Right lobe of liver (tissue), 6 donors: ENCODE data around the gene POC1B. TPM values are rescaled to one million over a fixed set of nuclear protein-coding genes. Genes with fewer than 3 reads are reported as not detected.
A peak's percentile ranks its signal among the peaks of the same experiment; 100 is the strongest.

Experiments
- ATAC-seq, 4 donors: fragments of 200-7000 bp; cut with Tn5 transposase; one replicate each; pipeline ENCODE4 v1.9.1; 2020; ENCODE audit warnings: mild to moderate bottlenecking in 4 of 4, moderate library complexity in 4 of 4
- DNase-seq, 3 donors: peaks; one replicate each; pipeline ENCODE4 v3.0.0-alpha.2; 2020
- H3K27ac ChIP-seq, 3 donors: fragments of 200-600 bp; one replicate each; pipeline ENCODE4 v1.8.0; 2022
- H3K27me3 ChIP-seq, 2 donors: fragments of 200-600 bp; one replicate each; pipeline ENCODE4 v1.8.0; 2022
- H3K36me3 ChIP-seq, 4 donors: fragments of 200-600 bp; sonication (generic) in 1 of 4; one replicate each; pipeline versions ENCODE4 v1.5.1 to v1.8.0; 2017 to 2022; ENCODE audit warnings: control low read depth in 1 of 4
- H3K4me1 ChIP-seq, 4 donors: fragments of 200-600 bp; sonication (generic) in 1 of 4; one replicate each; pipeline versions ENCODE4 v1.5.1 to v1.8.0; 2017 to 2022; ENCODE audit warnings: control low read depth in 1 of 4
- H3K4me3 ChIP-seq, 3 donors: fragments of 200-600 bp; one replicate each; pipeline ENCODE4 v1.8.0; 2022
- H3K9me3 ChIP-seq, 4 donors: fragments of 200-600 bp; sonication (generic) in 1 of 4; one replicate each; pipeline versions ENCODE4 v1.5.1 to v1.8.0; 2017 to 2022; ENCODE audit warnings: control low read depth in 1 of 4
- CTCF ChIP-seq, 4 donors: fragments of 200-600 bp in 3 of 4; fragments of 450-650 bp in 1 of 4; IDR thresholded peaks; one replicate each; pipeline versions ENCODE4 v1.5.1 to v1.8.0; 2016 to 2022; ENCODE audit warnings: antibody characterized with exemption in 4 of 4, mild to moderate bottlenecking in 2 of 4
- POLR2A ChIP-seq: fragments of 450-650 bp; IDR thresholded peaks from one replicate; pipeline ENCODE4 v1.6.1; 2017; ENCODE audit warnings: antibody characterized with exemption, mild to moderate bottlenecking
- WGBS: methylation state at CpG from one replicate; pipeline ENCODE4 v1.1.6; 2018; ENCODE audit warnings: low coverage, low lambda C conversion rate; ENCODE audit not compliant: insufficient coverage; ENCODE audit errors: missing lambda C conversion rate; 5-methylcytosine and 5-hydroxymethylcytosine counted together
- intact Hi-C, 2 donors: fragments of 100-400 bp; cut with DNase I; formaldehyde crosslinking; loops; one replicate each; pipeline versions ENCODE4 v1.11.2 to v1.14.1; 2022
- total RNA-seq, 6 experiments: library from RNA; depleted of rRNA in 2 of 6; stranded (reverse); fragments of >200 nt in 2 of 6; fragmentation: NEBNext Ultra II Directional in 3 of 6; extraction: Animal tissue kit (Norgen Biotek cat#: 25700) in 3 of 6; gene quantifications; one replicate each; pipeline versions ENCODE4 v1.1.0 to v1.2.4, GENCODE V29; 2016 to 2023
- donor health status: DM: no; HTN: yes; CAD: no.
- donor health status: DM: no; HTN: no; CAD: no.
- donor health status: DM: no; HTN: no; CAD: no.
- donor health status: DM: no; HTN: yes; CAD: no.
- donor health status: DM: no; HTN: yes; CAD: no.

POC1B gene
- total RNA-seq, 6 experiments from 2014 or later, result 5.3 to 14.5 (median 6.9) TPM

- H3K27me3 ChIP-seq, result no peaks in the 10 kb centered on the region
These were observed 98.2 kb downstream of the POC1B start for GRCh38 chr12:89427508-89428156.

GRCh38 chr12:89424846-89425245, 101.0 kb downstream of the POC1B start:
- DNase-seq (no peak), ATAC-seq (no peak)
- intact Hi-C loops, result no loop called here
- no peak for TF ChIP-seq POLR2A
- TF ChIP-seq CTCF (IDR thresholded peaks at IDR 0.05), result no peak
- no peak overlapping the region for H3K27ac ChIP-seq
- no peaks in the 10 kb centered on the region for H3K9me3 ChIP-seq
- no peaks in the 10 kb centered on the region for H3K36me3 ChIP-seq
- H3K4me3 ChIP-seq, result no peak overlapping the region
- H3K4me1 ChIP-seq, result no peaks in the 10 kb centered on the region
- no peaks in the 10 kb centered on the region for H3K27me3 ChIP-seq
- WGBS, result 100% methylated on average over 2 of the region's 2 CpGs

More at GRCh38 chr12:89427508-89428156, 98.2 kb downstream of the POC1B start:
- TF ChIP-seq POLR2A, result no peak
- no peak for TF ChIP-seq CTCF (IDR thresholded peaks at IDR 0.05)
- no peaks in the 10 kb centered on the region for H3K9me3 ChIP-seq
- H3K4me1 ChIP-seq, result no peaks in the 10 kb centered on the region
- no peak for DNase-seq
- H3K36me3 ChIP-seq, result no peaks in the 10 kb centered on the region
- H3K4me3 ChIP-seq, result no peak overlapping the region
- H3K27ac ChIP-seq, result no peak overlapping the region
- intact Hi-C loops, result no loop called here
- 30% methylated on average over 3 of the region's 3 CpGs for WGBS
- peak in 3 of 4 donors; percentile 32 to 57 (median 35) for ATAC-seq

- H3K4me1 ChIP-seq, result no peaks in the 10 kb centered on the region
- ATAC-seq, result no peak
- H3K36me3 ChIP-seq, result no peaks in the 10 kb centered on the region
- H3K27me3 ChIP-seq, result no peaks in the 10 kb centered on the region
- no peak for TF ChIP-seq POLR2A
- no peak for TF ChIP-seq CTCF (IDR thresholded peaks at IDR 0.05)
- H3K4me3 ChIP-seq, result no peak overlapping the region
- H3K9me3 ChIP-seq, result no peaks in the 10 kb centered on the region
- DNase-seq, result no peak
- intact Hi-C loops, result no loop called here
- H3K27ac ChIP-seq, result no peak overlapping the region
These were observed 101.5 kb downstream of the POC1B start for GRCh38 chr12:89424389-89424788.

DNA sequence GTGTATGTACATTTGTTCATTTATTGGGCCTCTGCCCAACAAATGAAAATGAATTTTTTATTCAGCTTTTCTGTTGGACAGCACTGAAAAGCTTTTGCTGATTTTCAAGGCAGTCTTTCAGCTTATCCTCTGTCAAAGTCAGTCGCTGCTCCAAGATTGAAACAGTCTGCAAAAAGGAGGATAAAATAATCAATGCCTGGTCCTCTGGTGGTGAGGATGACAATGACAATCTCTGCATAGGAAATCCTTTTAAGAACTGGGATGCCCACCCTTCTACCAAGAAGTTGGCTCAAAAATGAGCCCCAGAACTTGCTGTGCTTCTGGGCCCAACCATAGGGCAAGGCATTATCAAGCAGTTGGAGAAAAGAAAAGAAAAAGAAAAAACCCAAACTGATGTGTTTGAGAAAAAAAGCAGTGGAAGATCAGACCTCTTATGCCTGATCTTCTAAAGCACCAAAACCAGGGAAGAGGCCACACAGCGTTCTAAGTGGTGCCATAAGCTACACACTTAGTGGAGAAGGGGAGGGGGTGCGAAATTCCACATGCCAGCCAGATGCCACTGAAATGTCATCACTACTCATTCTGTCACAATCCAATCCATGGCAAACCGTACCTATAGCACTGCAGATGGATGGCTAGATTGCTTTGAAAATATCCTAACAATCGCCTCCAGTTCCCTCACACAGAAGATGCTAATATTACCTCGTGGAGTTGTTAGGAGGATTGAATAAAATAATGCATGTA, 104.6 kb downstream of the POC1B start:
- H3K36me3 ChIP-seq, result no peaks in the 10 kb centered on the region
- no peak overlapping the region for H3K27ac ChIP-seq
- 80% methylated on average over 4 of the region's 6 CpGs for WGBS
- no peaks in the 10 kb centered on the region for H3K9me3 ChIP-seq
- ATAC-seq (peak; percentile 43 to 66 (median 53)), DNase-seq (no peak)
- no peak overlapping the region for H3K4me3 ChIP-seq
- no peaks in the 10 kb centered on the region for H3K27me3 ChIP-seq
- TF ChIP-seq POLR2A (no peak), CTCF (IDR thresholded peaks at IDR 0.05) (peak; percentile 18 to 42 (median 34))
- intact Hi-C loops, result no loop called here
- H3K4me1 ChIP-seq, result no peaks in the 10 kb centered on the region
